ENCODE data around the gene STATH.

STATH gene

GRCh38 chr4:69984030-69984443 is 11.7 kb upstream of the STATH start:
- Histone ChIP-seq H3K27ac (no peak overlapping the region), H3K4me3 (no peak overlapping the region)
- DNase-seq (ENCODE audit: low spot score), result no peak
- no peak for TF ChIP-seq CTCF (IDR thresholded peaks at IDR 0.05)

GRCh38 chr4:69986663-69987062 is 9.1 kb upstream of the STATH start:
- no peak for TF ChIP-seq CTCF (IDR thresholded peaks at IDR 0.05)
- no peak overlapping the region for H3K4me3 ChIP-seq
- no peak overlapping the region for H3K27ac ChIP-seq
- DNase-seq (ENCODE audit: low spot score), result no peak

- DNase-seq (ENCODE audit: low spot score), result no peak
- Histone ChIP-seq H3K27ac (no peak overlapping the region), H3K4me3 (no peak overlapping the region)
- no peak for TF ChIP-seq CTCF (IDR thresholded peaks at IDR 0.05)
Measured at GRCh38 chr4:69991016-69991415, 4.8 kb upstream of the STATH start.

- DNase-seq (ENCODE audit: low spot score), result no peak
- H3K27ac ChIP-seq, result no peak overlapping the region
- no peak for TF ChIP-seq CTCF (IDR thresholded peaks at IDR 0.05)
- H3K4me3 ChIP-seq, result no peak overlapping the region
Measured at GRCh38 chr4:69994782-69995181, 984 bp upstream of the STATH start.

- no peak for DNase-seq (ENCODE audit: low spot score)
- Histone ChIP-seq H3K4me3 (no peak overlapping the region), H3K27ac (no peak overlapping the region)
- TF ChIP-seq CTCF (IDR thresholded peaks at IDR 0.05), result no peak
Measured at GRCh38 chr4:69999420-69999819, 3.7 kb downstream of the STATH start.

- no peak for TF ChIP-seq CTCF (IDR thresholded peaks at IDR 0.05)
- no peak for DNase-seq (ENCODE audit: low spot score)
- H3K27ac ChIP-seq, result no peak overlapping the region
- no peak overlapping the region for H3K4me3 ChIP-seq
Measured at GRCh38 chr4:70000711-70001110, 4.9 kb downstream of the STATH start.

- Histone ChIP-seq H3K4me3 (no peak overlapping the region), H3K27ac (no peak overlapping the region)
- TF ChIP-seq CTCF (IDR thresholded peaks at IDR 0.05), result no peak
- no peak for DNase-seq (ENCODE audit: low spot score)
Measured at GRCh38 chr4:70002507-70002906, 6.7 kb downstream of the STATH start.

Data from coronary artery (tissue), 2 donors.